Heart left ventricle (tissue), 13 donors: ENCODE measurements around the gene ANAPC1.

Source experiments
- CTCF ChIP-seq, 12 donors: fragments of 200-600 bp; sonication (generic) in 4 of 12; IDR thresholded peaks; one replicate each; pipeline versions ENCODE4 v1.5.0 to v1.8.0; 2018 to 2022; ENCODE audit warnings: antibody characterized with exemption in 12 of 12, mild to moderate bottlenecking in 5 of 12
- POLR2A ChIP-seq, 2 donors: fragments of 450-650 bp; IDR thresholded peaks; one replicate each; pipeline ENCODE4 v1.6.1; 2017; ENCODE audit warnings: antibody characterized with exemption in 2 of 2, mild to moderate bottlenecking in 2 of 2, moderate library complexity in 2 of 2
- donor health status: ischemic (EF 13 %, LVEDD 7.1; RV severe dilation, severe dysfunction).
- donor health status: DM: no; HTN: yes; CAD: no.
- donor health status: DM: no; HTN: no; CAD: no.
- donor health status: ischemic (EF 25% LVEDD 6.9; RV normal size, moderate dysfunction).
- donor health status: ischemic (EF 25% LVEDD 5.7; RV mildly dilated, moderate dysfunction).
- donor health status: ischemic (EF 35%, LVEDD 5.7; RV mildly dilated, moderate dysfunction).
- donor health status: nonischemic (EF 11% LVEDD 7.7; RV severe dilation, severe dysfunction).
- donor health status: DM: yes; HTN: yes; CAD: no.
- donor health status: PGD.
- donor health status: ischemic (EF 29% LVEDD 5.4; RV normal size, mild dysfunction).
- donor health status: nonischemic (EF 23%, LVEDD 6.1; RV moderate dilation, normal function).

GRCh38 chr2:111904726-111905474, 20.9 kb upstream of the ANAPC1 start:
- TF ChIP-seq POLR2A (IDR thresholded peaks at IDR 0.05) (no peak), CTCF (IDR thresholded peaks at IDR 0.05) (no peak)
